Left renal pelvis (tissue), 4 donors: ENCODE data around the gene TMEM170A. TPM values are rescaled to one million over a fixed set of nuclear protein-coding genes. Genes with fewer than 3 reads are reported as not detected.
"Not testable (repeated sequence)": the region's sequence is repeated elsewhere in the genome, so short reads cannot be mapped to it uniquely, and the experiment has no call there.

Experiments
- DNase-seq, 4 donors: peaks; one replicate each; pipeline ENCODE4 v3.0.0-alpha.2; 2013; ENCODE audit warnings: low read depth in 4 of 4, low spot score in 3 of 4
- polyA plus RNA-seq, 4 donors: library from polyadenylated mRNA; unstranded; fragments of 120-200 nt; gene quantifications; one replicate each; pipeline ENCODE4 v1.2.1, GENCODE V29; 2013; ENCODE audit not compliant: insufficient read length in 4 of 4

The TMEM170A gene
- polyA plus RNA-seq, 4 donors: 32.8 to 45.3 (median 40.3) TPM

GRCh38 chr16:75457485-75458021 is 6.9 kb downstream of the TMEM170A start:
- no peak for DNase-seq

DNA sequence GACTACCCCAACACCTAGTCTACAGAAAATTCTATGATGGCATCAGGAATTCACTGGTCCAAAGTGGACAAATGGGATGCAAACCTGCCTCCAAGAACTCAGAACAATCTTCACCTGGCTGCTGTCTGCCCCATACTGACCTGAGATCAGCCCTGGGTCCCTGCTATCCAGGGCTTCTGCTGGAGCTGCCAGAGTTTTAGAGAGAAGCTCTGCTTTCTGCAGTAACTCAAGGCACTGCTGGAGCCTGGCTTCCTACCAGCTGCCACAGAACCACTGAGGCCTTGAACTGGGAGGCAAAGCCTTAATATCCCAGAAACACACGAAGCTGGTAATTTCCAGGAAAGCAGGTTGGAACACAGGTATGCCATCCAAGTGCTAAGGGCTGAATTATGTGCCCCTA is 7.5 kb downstream of the TMEM170A start:
- no peak for DNase-seq

GRCh38 chr16:75456486-75456885 is 8.0 kb downstream of the TMEM170A start:
- not testable (repeated sequence) for DNase-seq

DNA sequence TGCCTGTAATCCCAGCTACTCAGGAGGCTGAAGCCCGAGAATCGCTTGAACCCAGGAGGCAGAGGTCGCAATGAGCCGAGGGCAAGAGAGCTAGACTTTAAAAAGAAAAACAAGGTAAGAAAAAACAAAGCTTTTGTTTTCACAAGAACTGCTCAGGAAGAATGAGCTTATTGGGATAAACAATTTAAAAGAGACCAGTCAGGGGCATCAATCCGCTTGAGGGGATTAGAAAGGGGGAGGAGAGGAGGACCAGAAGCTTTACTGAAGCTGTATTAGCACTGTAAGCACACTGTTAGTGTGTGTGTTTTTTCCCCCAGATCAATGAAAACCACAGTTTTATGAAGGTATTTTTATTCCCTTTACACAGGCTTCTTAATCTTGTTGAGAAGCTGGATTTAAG is 8.8 kb downstream of the TMEM170A start:
- no peak for DNase-seq

DNA sequence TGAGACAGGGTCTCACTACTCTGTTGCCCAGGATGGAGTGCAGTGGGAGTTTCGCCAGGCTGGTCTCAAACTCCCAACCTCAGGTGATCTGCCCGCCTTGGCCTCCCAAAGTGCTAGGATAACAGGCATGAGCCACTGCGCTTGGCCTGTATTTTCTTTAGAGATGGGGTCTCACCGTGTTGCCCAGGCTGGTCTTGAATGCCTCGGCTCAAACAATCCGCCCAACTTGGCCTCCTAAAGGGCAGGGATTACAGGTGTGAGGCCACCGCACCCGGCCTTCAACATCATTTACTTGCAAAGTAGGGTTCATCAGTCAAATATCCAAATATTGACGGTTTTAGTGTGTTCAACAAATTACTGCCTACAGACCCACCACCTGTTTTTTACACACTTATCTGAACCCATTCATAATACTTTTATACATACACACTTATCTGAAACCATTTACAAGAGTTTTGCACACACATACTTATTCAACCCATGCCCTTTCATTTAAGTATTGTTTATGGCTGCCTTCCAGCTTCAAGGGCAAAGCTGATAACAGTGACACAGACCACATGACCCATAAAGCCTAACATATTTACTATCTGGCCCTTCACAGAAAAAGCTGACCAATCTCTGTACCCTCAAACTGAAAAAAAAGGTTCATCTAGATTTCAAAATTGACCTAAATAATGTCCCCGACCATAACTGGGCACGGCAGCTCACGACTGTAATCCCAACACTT is 11.9 kb downstream of the TMEM170A start:
- no peak for DNase-seq

- no peak for DNase-seq
These were observed 18.1 kb downstream of the TMEM170A start for GRCh38 chr16:75446416-75446815.

DNA sequence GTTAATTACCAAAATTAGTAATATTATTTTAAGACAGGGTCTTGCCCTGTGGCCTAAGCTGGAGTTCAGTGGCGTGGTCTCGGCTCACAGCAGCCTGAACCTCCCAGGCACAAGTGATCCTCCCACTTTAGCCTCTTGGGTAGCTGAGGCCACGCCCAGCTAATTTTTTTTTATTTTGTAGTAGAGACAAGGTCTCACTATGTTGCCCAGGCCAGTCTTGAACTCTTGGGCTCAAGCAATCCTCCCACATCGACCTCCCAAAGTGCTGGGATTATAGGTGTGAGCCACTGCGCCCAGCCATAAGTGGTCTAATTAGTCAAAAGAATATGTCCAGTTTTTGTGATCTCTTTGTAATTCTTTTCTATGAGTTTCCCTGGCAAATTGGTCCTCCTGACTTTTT is 19.2 kb downstream of the TMEM170A start:
- DNase-seq: no peak

- DNase-seq: no peak
These were observed 21.2 kb downstream of the TMEM170A start for GRCh38 chr16:75443298-75443697.

DNA sequence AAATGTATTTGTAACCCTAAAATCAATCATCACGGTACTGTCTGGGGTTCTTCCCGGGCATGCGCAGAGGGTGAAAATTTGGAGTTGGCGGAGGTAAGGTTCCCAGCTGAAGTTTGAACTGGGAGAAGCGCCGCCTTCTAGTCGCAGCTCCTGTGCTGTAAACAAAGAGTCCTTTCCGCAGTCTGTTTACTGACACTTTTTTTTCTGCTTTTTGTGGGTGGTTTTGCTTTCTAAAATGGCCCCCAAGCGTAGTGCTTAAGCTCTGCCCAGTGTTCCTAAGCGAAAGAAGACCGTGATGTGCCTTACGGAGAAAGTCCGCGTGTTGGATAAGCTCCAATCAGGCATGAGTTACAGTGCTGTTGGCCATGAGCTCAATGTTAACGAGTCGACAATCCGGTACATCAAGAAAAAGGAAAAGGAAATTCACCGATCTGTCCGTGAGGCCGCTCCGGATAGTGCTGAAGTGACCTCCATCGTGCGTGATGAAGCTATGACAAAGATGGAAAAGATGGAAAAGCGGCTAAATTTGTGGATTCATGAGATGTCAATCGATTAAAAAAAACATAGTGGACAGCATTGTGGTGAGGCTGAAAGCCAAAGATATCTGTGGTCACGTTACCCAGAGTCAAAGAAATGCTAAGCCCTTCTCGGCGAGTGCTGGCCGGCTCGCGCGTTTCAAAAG is 30.6 kb downstream of the TMEM170A start:
- DNase-seq: peak in 3 of 4 donors; percentile 78 to 88 (median 86)

- peak; percentile 38 to 92 (median 92) for DNase-seq
These were observed 31.4 kb downstream of the TMEM170A start, which contains the start of gene CFDP1 for GRCh38 chr16:75432828-75433731. Gene CFDP1 (minus strand): TSS chr16:75433503. CDS start chr16:75433352, 151 bp downstream.

- DNase-seq: no peak
These were observed 34.7 kb downstream of the TMEM170A start for GRCh38 chr16:75429621-75430403.

DNA sequence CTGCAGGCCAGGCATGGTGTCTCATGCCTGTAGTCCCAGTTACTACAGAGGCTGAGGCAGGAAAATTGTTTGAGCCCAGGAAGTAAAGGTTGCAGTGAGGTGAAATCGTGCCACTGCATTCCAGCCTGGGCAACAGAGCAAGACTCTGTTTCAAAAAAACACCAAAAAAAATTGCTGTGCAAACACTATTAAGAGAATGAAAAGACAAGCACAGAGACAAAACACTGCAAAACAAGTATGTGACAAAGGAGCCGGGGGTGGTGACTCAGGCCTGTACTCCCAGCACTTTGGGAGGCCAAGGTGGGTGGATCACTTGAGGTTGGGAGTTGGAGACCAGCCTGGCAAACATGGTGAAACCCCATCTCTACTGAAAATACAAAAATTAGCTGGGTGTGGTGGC is 38.0 kb downstream of the TMEM170A start:
- not testable (repeated sequence) for DNase-seq

GRCh38 chr16:75424105-75424762 is 40.3 kb downstream of the TMEM170A start:
- DNase-seq: not testable (repeated sequence)

- DNase-seq: no peak
These were observed 40.8 kb downstream of the TMEM170A start for GRCh38 chr16:75423723-75424104.

DNA sequence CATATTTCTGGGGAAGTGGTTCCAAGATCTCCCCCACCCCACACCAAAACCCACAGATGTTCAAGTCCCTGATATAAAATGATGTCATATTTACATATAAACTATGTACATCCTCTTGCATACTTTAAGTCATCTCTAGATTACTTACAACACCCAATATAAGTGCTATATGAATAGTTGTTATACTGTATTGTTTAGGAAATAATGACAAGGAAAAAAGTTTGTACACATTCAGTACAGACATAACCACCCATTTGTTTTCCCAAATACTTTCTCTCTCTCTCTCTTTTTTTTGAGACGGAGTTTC is 42.7 kb downstream of the TMEM170A start:
- no peak for DNase-seq

DNA sequence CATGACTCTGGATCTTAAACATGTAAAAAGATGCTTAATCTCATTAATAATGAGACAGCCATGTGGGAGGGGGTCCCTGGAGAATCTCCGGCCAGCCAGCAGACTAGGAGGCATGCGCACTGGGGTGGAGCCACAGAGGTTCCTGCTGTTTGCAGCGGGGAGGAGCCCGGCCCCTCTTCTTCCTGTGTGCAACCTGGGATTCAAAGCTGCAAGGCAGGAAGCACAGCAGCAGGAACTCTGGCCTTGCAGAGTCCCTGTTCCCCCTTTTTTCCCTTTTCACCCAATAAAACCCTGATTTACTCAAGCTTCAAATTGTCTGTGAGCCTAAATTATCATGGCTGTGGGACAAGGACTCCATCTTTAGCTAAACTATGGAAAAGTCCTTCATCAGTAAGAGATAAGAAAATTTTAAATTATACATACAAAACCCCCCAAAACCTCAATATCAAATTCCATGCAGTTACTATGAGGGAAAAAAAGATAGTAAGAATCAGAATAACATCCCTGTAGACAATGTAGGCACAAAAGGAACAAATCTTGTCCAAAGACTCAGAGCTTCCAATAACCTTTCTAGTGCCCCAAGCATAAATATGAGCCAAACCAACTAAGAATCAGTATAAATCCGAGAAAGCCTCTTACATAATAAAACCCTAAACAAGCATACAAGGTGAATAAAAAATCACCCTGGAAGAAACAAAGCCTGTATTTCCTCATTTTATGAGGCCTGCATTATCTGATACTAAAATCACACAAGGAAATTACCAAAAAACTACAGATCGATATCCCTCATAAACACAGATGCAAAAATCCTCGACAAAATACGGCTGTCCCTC is 43.3 kb downstream of the TMEM170A start:
- peak in 2 of 4 donors; percentile 23 to 39 for DNase-seq

DNA sequence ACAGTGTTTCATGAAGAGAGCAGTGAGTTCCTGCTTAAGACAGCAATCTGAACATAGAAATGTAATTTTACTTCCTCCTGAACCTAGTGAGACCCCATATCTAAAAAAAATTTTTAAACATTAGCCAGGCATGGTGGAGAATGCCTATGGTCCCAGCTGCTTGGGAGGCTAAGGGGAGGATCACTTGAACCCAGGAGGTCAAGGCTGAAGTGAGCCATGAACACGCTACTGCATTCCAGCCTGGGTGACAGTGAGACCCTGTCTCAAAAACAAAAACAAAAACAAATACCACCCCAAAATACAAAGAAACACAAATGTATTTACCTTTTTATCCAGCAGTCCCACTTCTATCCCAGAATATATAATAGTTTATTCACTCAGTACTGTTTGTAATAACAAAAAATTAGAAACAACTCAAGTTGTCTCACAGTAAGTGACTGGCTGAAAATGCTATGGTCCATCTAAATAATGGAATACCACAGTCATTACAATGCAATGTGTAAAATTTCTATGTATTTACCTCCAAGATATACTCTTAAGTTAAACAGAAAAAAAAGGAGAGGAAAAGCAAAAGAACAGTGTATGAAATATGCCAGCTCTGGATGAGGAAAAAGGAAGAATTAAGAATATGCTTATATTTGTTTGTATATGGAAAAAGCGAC is 47.5 kb downstream of the TMEM170A start:
- no peak for DNase-seq
